SK-N-SH (cell line): ENCODE results near the gene MRTFB.

Source experiments
- GABPA ChIP-seq: IDR thresholded peaks from 2 replicates; pipeline ENCODE4 v1.4.0; 2012; ENCODE audit warnings: low read depth, mild to moderate bottlenecking
- POLR2AphosphoS5 ChIP-seq: IDR thresholded peaks from 2 replicates; pipeline ENCODE4 v1.6.1; 2012; ENCODE audit warnings: low read depth, low read length
- RFX5 ChIP-seq: IDR thresholded peaks from 2 replicates; pipeline ENCODE4 v1.6.1; 2012; ENCODE audit warnings: mild to moderate bottlenecking, improper control_type of control experiment, low read length
- SMC3 ChIP-seq: IDR thresholded peaks from 2 replicates; pipeline ENCODE4 v1.6.1; 2012; ENCODE audit warnings: low read depth, low read length, improper control_type of control experiment
- YY1 ChIP-seq: IDR thresholded peaks from 2 replicates; pipeline ENCODE4 v1.4.0; 2012; ENCODE audit warnings: low read depth, mild to moderate bottlenecking
- TF ChIP-seq, protein P1 (sequence below): fragments of 200-600 bp; sonication (generic); IDR thresholded peaks from 2 replicates; pipeline ENCODE4 v1.6.1; 2017; ENCODE audit warnings: antibody characterized with exemption, mild to moderate bottlenecking, moderate library complexity

DNA sequence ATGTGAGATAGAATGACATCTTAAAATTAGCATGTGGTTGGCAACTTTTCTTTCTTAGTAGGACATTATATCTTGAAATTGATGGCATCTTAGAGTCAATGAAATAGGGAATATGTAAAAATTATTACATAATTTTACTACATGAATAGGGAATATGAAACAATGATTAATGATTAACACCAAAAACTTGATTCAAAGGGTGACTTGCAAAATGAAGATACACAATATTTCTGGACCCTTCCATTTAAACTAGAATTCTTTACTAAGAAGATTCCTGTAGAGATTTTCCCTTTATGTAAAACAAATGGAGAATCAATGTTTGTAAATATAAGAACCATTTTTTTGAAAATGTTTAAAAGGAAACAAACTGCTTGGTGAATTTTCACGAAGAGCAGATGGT, 3.4 kb downstream of the MRTFB start:
- no peak for TF ChIP-seq POLR2AphosphoS5
- no peak for TF ChIP-seq GABPA
- no peak for TF ChIP-seq RFX5
- TF ChIP-seq, protein P1, sequence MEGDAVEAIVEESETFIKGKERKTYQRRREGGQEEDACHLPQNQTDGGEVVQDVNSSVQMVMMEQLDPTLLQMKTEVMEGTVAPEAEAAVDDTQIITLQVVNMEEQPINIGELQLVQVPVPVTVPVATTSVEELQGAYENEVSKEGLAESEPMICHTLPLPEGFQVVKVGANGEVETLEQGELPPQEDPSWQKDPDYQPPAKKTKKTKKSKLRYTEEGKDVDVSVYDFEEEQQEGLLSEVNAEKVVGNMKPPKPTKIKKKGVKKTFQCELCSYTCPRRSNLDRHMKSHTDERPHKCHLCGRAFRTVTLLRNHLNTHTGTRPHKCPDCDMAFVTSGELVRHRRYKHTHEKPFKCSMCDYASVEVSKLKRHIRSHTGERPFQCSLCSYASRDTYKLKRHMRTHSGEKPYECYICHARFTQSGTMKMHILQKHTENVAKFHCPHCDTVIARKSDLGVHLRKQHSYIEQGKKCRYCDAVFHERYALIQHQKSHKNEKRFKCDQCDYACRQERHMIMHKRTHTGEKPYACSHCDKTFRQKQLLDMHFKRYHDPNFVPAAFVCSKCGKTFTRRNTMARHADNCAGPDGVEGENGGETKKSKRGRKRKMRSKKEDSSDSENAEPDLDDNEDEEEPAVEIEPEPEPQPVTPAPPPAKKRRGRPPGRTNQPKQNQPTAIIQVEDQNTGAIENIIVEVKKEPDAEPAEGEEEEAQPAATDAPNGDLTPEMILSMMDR, result no peak
- no peak for TF ChIP-seq SMC3
- TF ChIP-seq YY1, result no peak
